Muscle layer of colon (tissue), 2 donors: ENCODE results near the gene UBE2J2.

Experiments
- H3K27ac ChIP-seq: one replicate; pipeline ENCODE4 v1.7.0; 2013; ENCODE audit warnings: low read depth, mild to moderate bottlenecking, low read length, moderate library complexity
- H3K27me3 ChIP-seq, 2 donors: one replicate each; pipeline ENCODE4 v1.7.0; 2013; ENCODE audit warnings: low read length in 2 of 2, mild to moderate bottlenecking in 2 of 2; ENCODE audit not compliant: insufficient read depth in 2 of 2, control insufficient read depth in 1 of 2
- H3K36me3 ChIP-seq: one replicate; pipeline ENCODE4 v1.7.0; 2013; ENCODE audit warnings: mild to moderate bottlenecking, low read length; ENCODE audit not compliant: insufficient read depth
- H3K4me1 ChIP-seq: one replicate; pipeline ENCODE4 v1.7.0; 2013; ENCODE audit warnings: mild to moderate bottlenecking, low read length; ENCODE audit not compliant: insufficient read depth
- H3K4me3 ChIP-seq, 2 donors: one replicate each; pipeline ENCODE4 v1.7.0; 2013; ENCODE audit warnings: low read length in 2 of 2, low read depth in 1 of 2, mild to moderate bottlenecking in 1 of 2, moderate library complexity in 1 of 2
- H3K9ac ChIP-seq: one replicate; pipeline ENCODE4 v1.7.0; 2013; ENCODE audit warnings: low read length
- H3K9me3 ChIP-seq: one replicate; pipeline ENCODE4 v1.7.0; 2013; ENCODE audit warnings: mild to moderate bottlenecking, low read length
- donor health status: abdominal sarcoma.
- donor health status: Adenocarcinoma of cecum.

The UBE2J2 gene

GRCh38 chr1:1245817-1246576 lies 27.7 kb downstream of the UBE2J2 start:
- H3K4me1 ChIP-seq: no peaks in the 10 kb centered on the region
- no peak overlapping the region for H3K4me3 ChIP-seq
- no peak overlapping the region for H3K9ac ChIP-seq
- H3K27me3 ChIP-seq: peaks cover 0 to 32% of the 10 kb centered on the region in 2 donors
- H3K36me3 ChIP-seq: no peaks in the 10 kb centered on the region
- H3K27ac ChIP-seq: no peak overlapping the region
- H3K9me3 ChIP-seq: no peaks in the 10 kb centered on the region

- H3K9me3 ChIP-seq: no peaks in the 10 kb centered on the region
- peaks cover 0 to 35% of the 10 kb centered on the region in 2 donors for H3K27me3 ChIP-seq
- H3K4me3 ChIP-seq: no peak overlapping the region
- H3K36me3 ChIP-seq: no peaks in the 10 kb centered on the region
- H3K9ac ChIP-seq: no peak overlapping the region
- H3K4me1 ChIP-seq: no peaks in the 10 kb centered on the region
- H3K27ac ChIP-seq: no peak overlapping the region
Observed at GRCh38 chr1:1245178-1245816, 28.4 kb downstream of the UBE2J2 start.

GRCh38 chr1:1244192-1244811 lies 29.4 kb downstream of the UBE2J2 start:
- no peaks in the 10 kb centered on the region for H3K9me3 ChIP-seq
- no peak overlapping the region for H3K4me3 ChIP-seq
- no peaks in the 10 kb centered on the region for H3K36me3 ChIP-seq
- H3K4me1 ChIP-seq: no peaks in the 10 kb centered on the region
- no peak overlapping the region for H3K27ac ChIP-seq
- no peak overlapping the region for H3K9ac ChIP-seq
- H3K27me3 ChIP-seq: peaks cover 0 to 45% of the 10 kb centered on the region in 2 donors

- no peak overlapping the region for H3K27ac ChIP-seq
- H3K9ac ChIP-seq: no peak overlapping the region
- H3K4me3 ChIP-seq: no peak overlapping the region
- H3K27me3 ChIP-seq: peaks cover 0 to 50% of the 10 kb centered on the region in 2 donors
- no peaks in the 10 kb centered on the region for H3K4me1 ChIP-seq
- no peaks in the 10 kb centered on the region for H3K36me3 ChIP-seq
- H3K9me3 ChIP-seq: no peaks in the 10 kb centered on the region
Observed at GRCh38 chr1:1243807-1244191, 29.9 kb downstream of the UBE2J2 start.

GRCh38 chr1:1243266-1243660 lies 30.4 kb downstream of the UBE2J2 start:
- no peak overlapping the region for H3K4me3 ChIP-seq
- no peaks in the 10 kb centered on the region for H3K36me3 ChIP-seq
- H3K4me1 ChIP-seq: no peaks in the 10 kb centered on the region
- H3K27ac ChIP-seq: no peak overlapping the region
- no peak overlapping the region for H3K9ac ChIP-seq
- H3K27me3 ChIP-seq: peaks cover 0 to 55% of the 10 kb centered on the region in 2 donors
- H3K9me3 ChIP-seq: no peaks in the 10 kb centered on the region

- Histone ChIP-seq H3K36me3 (no peaks in the 10 kb centered on the region), H3K9me3 (no peaks in the 10 kb centered on the region), H3K4me3 (no peak overlapping the region), H3K27ac (no peak overlapping the region), H3K9ac (no peak overlapping the region), H3K27me3 (peaks cover 0 to 59% of the 10 kb centered on the region in 2 donors), H3K4me1 (no peaks in the 10 kb centered on the region)
Observed at GRCh38 chr1:1242461-1243265, 31.0 kb downstream of the UBE2J2 start.

- Histone ChIP-seq H3K9ac (no peak overlapping the region), H3K4me1 (no peaks in the 10 kb centered on the region), H3K9me3 (no peaks in the 10 kb centered on the region), H3K4me3 (no peak overlapping the region), H3K36me3 (no peaks in the 10 kb centered on the region), H3K27ac (no peak overlapping the region), H3K27me3 (peaks cover 0 to 59% of the 10 kb centered on the region in 2 donors)
Observed at GRCh38 chr1:1241588-1242219, 31.9 kb downstream of the UBE2J2 start.

GRCh38 chr1:1240822-1241587 lies 32.6 kb downstream of the UBE2J2 start:
- Histone ChIP-seq H3K27ac (no peak overlapping the region), H3K9ac (no peak overlapping the region), H3K4me3 (no peak overlapping the region), H3K27me3 (peaks cover 0 to 56% of the 10 kb centered on the region in 2 donors), H3K9me3 (no peaks in the 10 kb centered on the region), H3K4me1 (no peaks in the 10 kb centered on the region), H3K36me3 (no peaks in the 10 kb centered on the region)

GRCh38 chr1:1240348-1240732 lies 33.3 kb downstream of the UBE2J2 start:
- Histone ChIP-seq H3K9me3 (no peaks in the 10 kb centered on the region), H3K4me3 (no peak overlapping the region), H3K27me3 (peaks cover 0 to 50% of the 10 kb centered on the region in 2 donors), H3K27ac (no peak overlapping the region), H3K36me3 (no peaks in the 10 kb centered on the region), H3K4me1 (no peaks in the 10 kb centered on the region), H3K9ac (no peak overlapping the region)

- Histone ChIP-seq H3K9me3 (no peaks in the 10 kb centered on the region), H3K4me3 (no peak overlapping the region), H3K27me3 (peaks cover 0 to 48% of the 10 kb centered on the region in 2 donors), H3K9ac (no peak overlapping the region), H3K36me3 (no peaks in the 10 kb centered on the region), H3K27ac (no peak overlapping the region), H3K4me1 (no peaks in the 10 kb centered on the region)
Observed at GRCh38 chr1:1239614-1240347, 33.9 kb downstream of the UBE2J2 start.
